H1 (cell line): ENCODE results near the gene DCBLD2. TPM values are rescaled to one million over a fixed set of nuclear protein-coding genes. Genes with fewer than 3 reads are reported as not detected.

Experiments used
- BRCA1 ChIP-seq: IDR thresholded peaks from 2 replicates; pipeline ENCODE4 v1.6.1; 2012; ENCODE audit warnings: low read depth, low read length, improper control_type of control experiment
- RBBP5 ChIP-seq: IDR thresholded peaks from 2 replicates; pipeline ENCODE4 v1.7.1; 2012; ENCODE audit warnings: low read depth, mild to moderate bottlenecking, inconsistent platforms, low read length, moderate library complexity, borderline replicate concordance
- RNF2 ChIP-seq: fragments of 200-900, 300-1000 bp; sonication (generic); IDR thresholded peaks from 2 replicates; pipeline ENCODE4 v1.7.1; 2016; ENCODE audit warnings: borderline replicate concordance, low read depth, mild to moderate bottlenecking, antibody characterized with exemption, low read length; ENCODE audit not compliant: poor library complexity, severe bottlenecking; ENCODE audit errors: missing control alignments
- ZNF274 ChIP-seq: IDR thresholded peaks from 2 replicates; pipeline ENCODE4 v1.7.0; 2012; ENCODE audit warnings: low read length, borderline replicate concordance; ENCODE audit errors: extremely low read depth
- polyA plus RNA-seq, 7 experiments: library from polyadenylated mRNA; depleted of rRNA in 3 of 7; stranded (reverse) in 5 of 7; unstranded in 2 of 7; fragments of >200 nt in 5 of 7; fragments of 200-250 nt in 2 of 7; gene quantifications; 1 replicate in 5 of 7; 2 replicates in 1 of 7; 4 replicates in 1 of 7; pipeline versions ENCODE4 v1.2.1 to v1.2.3, GENCODE V29; 2011 to 2013; ENCODE audit warnings: missing spikeins in 2 of 7, mixed read lengths in 2 of 7
- total RNA-seq: library from RNA; stranded (reverse); fragmentation: NEBNext Ultra II Directional; extraction: Animal tissue kit (Norgen Biotek cat#: 25700); gene quantifications from 2 replicates; pipeline ENCODE4 v1.2.1, GENCODE V29; 2021

DCBLD2 gene
- total and polyA plus RNA-seq, 2 of the 8 experiments (the other 6 are each of a cell fraction or from before 2014, with no cell fraction given), result 19.6 to 63.8 TPM

GRCh38 chr3:98811048-98811447 lies 90.4 kb downstream of the DCBLD2 start (continued):
- TF ChIP-seq ZNF274 (no peak), BRCA1 (no peak), RNF2 (no peak), RBBP5 (no peak)
- TF ChIP-seq, all 59 proteins: peak for 0
